Measurements from ENCODE around the gene AFG1L. TPM values are rescaled to one million over a fixed set of nuclear protein-coding genes. Genes with fewer than 3 reads are reported as not detected.
"Not testable (repeated sequence)": the region's sequence is repeated elsewhere in the genome, so short reads cannot be mapped to it uniquely, and the experiment has no call there.

Gene AFG1L
- total RNA-seq, 1 donor from 2014 or later = 8.2 TPM

DNA sequence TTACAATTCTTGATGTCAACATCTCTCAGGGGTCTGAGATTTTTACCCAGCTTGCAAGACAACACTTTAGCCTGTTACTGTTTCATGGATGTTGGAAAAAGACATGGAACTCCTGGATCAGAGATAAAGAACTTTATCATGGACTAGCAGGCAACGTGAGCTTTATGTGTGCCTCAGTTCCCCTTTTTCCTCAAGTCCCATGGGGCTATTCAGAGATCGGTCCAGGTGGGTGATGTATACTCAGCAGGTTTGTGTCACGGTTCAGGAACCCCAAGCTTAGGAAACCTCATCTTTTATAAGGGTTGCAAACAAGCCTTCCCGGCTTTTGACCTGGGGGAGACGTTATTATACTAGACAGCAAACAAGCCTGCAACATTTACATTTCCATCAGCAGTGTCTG lies 15.0 kb downstream of the AFG1L start:
- Mint-ChIP-seq H3K27ac (ENCODE audit: unreplicated experiment) (no peak overlapping the region), H3K4me3 (no peak overlapping the region), H3K27me3 (ENCODE audit: low read depth) (no peaks in the 10 kb centered on the region), H3K36me3 (ENCODE audit: low read depth) (no peaks in the 10 kb centered on the region), H3K9me3 (no peaks in the 10 kb centered on the region), H3K4me1 (no peaks in the 10 kb centered on the region)
- TF ChIP-seq, protein P1, sequence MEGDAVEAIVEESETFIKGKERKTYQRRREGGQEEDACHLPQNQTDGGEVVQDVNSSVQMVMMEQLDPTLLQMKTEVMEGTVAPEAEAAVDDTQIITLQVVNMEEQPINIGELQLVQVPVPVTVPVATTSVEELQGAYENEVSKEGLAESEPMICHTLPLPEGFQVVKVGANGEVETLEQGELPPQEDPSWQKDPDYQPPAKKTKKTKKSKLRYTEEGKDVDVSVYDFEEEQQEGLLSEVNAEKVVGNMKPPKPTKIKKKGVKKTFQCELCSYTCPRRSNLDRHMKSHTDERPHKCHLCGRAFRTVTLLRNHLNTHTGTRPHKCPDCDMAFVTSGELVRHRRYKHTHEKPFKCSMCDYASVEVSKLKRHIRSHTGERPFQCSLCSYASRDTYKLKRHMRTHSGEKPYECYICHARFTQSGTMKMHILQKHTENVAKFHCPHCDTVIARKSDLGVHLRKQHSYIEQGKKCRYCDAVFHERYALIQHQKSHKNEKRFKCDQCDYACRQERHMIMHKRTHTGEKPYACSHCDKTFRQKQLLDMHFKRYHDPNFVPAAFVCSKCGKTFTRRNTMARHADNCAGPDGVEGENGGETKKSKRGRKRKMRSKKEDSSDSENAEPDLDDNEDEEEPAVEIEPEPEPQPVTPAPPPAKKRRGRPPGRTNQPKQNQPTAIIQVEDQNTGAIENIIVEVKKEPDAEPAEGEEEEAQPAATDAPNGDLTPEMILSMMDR (conservative IDR thresholded peaks at IDR 0.05) = no peak
- no peak for DNase-seq (ENCODE audit: low read depth, low spot score)

DNA sequence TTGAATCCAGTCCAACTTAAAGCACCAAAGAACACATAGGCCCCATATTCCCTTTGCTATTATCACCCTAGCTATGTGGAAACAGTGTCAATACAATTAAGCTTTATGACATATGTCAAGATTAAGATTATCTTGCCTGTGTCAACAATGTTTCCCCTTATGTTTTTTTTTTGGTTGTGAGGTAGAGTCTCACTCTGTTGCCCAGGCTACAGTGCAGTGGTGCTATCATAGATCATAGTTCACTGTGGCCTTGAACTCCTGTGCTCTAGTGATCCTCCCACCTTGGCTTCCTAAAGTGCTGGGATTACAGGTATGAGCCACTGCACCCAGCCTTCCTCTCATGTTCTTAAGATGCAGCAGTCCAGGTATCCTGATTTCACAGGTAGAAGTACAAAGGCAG lies 17.8 kb downstream of the AFG1L start:
- Mint-ChIP-seq H3K4me1 (no peaks in the 10 kb centered on the region), H3K36me3 (ENCODE audit: low read depth) (no peaks in the 10 kb centered on the region), H3K27me3 (ENCODE audit: low read depth) (no peaks in the 10 kb centered on the region), H3K27ac (ENCODE audit: unreplicated experiment) (no peak overlapping the region), H3K4me3 (no peak overlapping the region), H3K9me3 (peaks cover 4% of the 10 kb centered on the region)
- TF ChIP-seq, protein P1 (conservative IDR thresholded peaks at IDR 0.05) = no peak
- no peak for DNase-seq (ENCODE audit: low read depth, low spot score)

DNA sequence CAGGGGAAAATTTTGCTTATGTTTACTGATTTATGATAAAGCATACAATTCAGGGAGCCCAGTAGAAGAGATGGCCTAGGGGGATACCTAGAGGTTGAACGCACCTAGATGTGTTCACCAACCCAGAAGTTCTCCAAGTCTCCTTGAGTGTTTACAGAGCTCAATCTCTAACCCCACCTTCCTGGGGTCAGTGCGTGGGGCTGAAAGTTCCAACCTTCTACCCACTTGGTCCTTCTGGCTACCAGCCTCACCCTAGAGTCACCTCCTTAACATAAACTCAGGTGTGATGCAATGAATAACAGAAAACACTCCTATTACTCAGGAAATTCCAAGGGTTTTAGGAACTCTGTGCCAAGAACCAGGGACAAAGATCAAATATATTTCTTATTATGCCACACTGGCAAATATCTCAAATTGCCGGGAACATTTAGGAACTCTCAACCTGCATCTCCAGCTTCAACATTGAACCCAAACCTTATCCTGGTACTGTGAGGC lies 26.4 kb downstream of the AFG1L start:
- TF ChIP-seq, protein P1 (conservative IDR thresholded peaks at IDR 0.05) = no peak
- Mint-ChIP-seq H3K9me3 (peaks cover 4% of the 10 kb centered on the region), H3K4me1 (no peaks in the 10 kb centered on the region), H3K4me3 (no peak overlapping the region), H3K36me3 (ENCODE audit: low read depth) (no peaks in the 10 kb centered on the region), H3K27ac (ENCODE audit: unreplicated experiment) (no peak overlapping the region), H3K27me3 (ENCODE audit: low read depth) (no peaks in the 10 kb centered on the region)
- DNase-seq (ENCODE audit: low read depth, low spot score) = no peak

DNA sequence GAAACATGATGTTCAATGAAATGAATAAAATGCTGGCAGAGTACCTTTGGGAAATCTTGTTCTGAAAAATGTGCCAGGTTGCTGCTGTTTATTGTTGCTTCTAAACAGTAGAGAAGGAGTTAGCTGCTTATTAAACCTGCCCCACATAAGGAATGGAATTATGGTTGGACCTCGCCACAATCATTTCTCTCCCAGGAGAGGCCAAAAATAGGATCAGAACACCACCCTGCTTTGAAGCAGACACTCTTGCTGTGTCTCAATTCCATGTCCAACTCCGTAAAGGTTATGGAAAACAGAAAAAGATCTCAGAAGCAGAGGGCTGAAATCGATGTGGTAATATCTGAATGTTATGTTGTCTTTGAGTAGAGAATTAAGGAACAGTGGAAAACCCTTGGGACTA lies 27.9 kb downstream of the AFG1L start:
- Mint-ChIP-seq H3K36me3 (ENCODE audit: low read depth) (peaks cover 5% of the 10 kb centered on the region), H3K4me1 (no peaks in the 10 kb centered on the region), H3K4me3 (no peak overlapping the region), H3K27me3 (ENCODE audit: low read depth) (no peaks in the 10 kb centered on the region), H3K27ac (ENCODE audit: unreplicated experiment) (no peak overlapping the region), H3K9me3 (no peaks in the 10 kb centered on the region)
- DNase-seq (ENCODE audit: low read depth, low spot score) = no peak
- TF ChIP-seq, protein P1 (conservative IDR thresholded peaks at IDR 0.05) = no peak

DNA sequence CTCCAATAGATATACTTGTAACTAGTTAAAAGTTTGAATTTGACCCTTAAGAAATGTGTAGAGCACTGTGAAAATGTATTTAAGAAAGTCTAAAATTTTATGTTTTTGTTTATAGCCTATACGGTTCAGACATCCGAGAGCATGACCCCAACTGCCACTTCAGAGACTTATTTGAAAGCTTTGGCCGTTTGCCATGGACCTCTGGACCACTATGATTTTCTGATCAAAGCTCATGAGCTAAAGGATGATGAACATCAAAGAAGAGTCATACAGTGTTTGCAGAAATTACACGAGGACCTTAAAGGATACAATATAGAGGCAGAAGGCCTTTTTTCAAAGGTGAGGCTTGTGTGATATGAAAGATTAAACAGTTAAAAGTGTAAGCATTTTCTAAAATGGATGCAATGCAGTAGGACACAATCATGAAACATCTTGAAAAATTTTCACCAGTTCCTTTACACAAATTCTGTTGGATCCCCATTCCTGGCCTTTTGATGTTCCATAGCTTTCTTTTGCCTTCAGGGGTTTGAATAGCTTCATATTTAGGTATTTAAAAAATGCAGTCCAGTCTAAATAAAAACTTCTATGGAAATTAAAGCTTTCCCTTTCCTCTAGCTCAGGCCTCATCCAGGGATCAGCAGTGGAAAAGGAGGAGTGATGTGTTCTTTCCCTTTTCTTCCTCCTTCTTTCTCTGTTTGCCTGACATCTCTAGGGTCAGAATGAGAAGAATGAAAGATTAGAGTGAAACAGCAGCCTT lies 29.0 kb downstream of the AFG1L start:
- Mint-ChIP-seq H3K4me3 (no peak overlapping the region), H3K4me1 (no peaks in the 10 kb centered on the region), H3K27me3 (ENCODE audit: low read depth) (no peaks in the 10 kb centered on the region), H3K27ac (ENCODE audit: unreplicated experiment) (no peak overlapping the region), H3K36me3 (ENCODE audit: low read depth) (peaks cover 8% of the 10 kb centered on the region), H3K9me3 (no peaks in the 10 kb centered on the region)
- no peak for DNase-seq (ENCODE audit: low read depth, low spot score)
- TF ChIP-seq, protein P1 (conservative IDR thresholded peaks at IDR 0.05) = no peak

DNA sequence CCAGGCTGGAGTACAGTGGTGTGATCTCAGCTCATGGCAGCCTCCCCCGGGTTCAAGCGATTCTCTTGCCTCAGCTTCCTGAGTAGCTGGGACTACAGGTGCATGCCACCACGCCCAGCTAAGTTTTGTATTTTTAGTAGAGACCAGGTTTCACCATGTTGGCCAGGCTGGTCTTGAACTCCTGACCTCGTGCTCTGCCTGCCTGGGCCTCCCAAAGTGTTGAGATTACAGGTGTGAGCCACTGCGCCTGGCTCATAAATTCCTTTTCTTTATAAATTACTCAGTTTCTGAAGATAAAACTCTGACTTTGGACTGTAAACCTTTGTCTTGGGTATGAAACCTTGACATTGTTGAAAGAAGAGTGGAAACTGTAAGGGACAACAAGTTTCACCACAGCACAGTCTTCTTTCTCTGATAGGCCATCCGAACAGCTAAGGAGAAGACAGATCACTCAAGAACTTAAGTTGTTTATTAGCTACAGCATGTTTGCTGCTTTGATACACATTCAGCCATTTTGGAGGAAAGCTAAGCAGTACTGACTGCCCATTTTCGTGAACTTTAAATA lies 35.4 kb downstream of the AFG1L start:
- not testable (repeated sequence) for DNase-seq (ENCODE audit: low read depth, low spot score); H3K9me3 Mint-ChIP-seq; H3K4me1 Mint-ChIP-seq; H3K27me3 Mint-ChIP-seq (ENCODE audit: low read depth); H3K36me3 Mint-ChIP-seq (ENCODE audit: low read depth); H3K27ac Mint-ChIP-seq (ENCODE audit: unreplicated experiment); H3K4me3 Mint-ChIP-seq
